ENCODE measurements around the gene SLC44A4.

DNA sequence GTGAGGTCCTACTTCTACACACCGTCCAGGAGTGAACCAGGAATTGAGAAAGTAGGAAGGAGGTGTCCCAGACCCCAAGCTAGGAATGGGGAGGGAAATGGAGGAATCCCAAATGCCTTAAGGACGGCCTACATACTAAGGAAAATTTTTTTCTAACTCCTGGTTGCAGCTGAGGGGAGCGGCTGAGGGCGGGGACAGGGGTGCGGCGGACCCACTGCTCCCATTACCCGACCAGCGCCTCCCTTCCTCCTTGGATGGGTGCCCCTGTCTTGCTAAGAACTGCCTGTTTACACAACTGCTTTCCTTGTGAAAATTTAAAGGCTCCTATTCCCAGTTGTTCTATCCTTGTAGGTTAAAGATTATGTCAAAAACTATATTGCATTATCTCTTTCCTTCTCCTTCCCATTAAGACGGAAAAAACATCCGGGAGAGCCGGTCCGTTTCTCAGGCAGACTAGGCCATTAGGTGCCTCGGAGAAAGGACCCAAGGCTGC, 52.0 kb downstream of the SLC44A4 start:
- TF ChIP-seq SIN3A (IDR thresholded peaks at IDR 0.05; ENCODE audit: borderline replicate concordance, insufficient read depth, low read length) (no peak), POLR2AphosphoS5 (IDR thresholded peaks at IDR 0.05; ENCODE audit: low read depth, low read length) (peak; percentile 25; the same call in 1 of the 2 replicates), TAF1 (IDR thresholded peaks at IDR 0.05; ENCODE audit: borderline replicate concordance, insufficient read depth, low read length) (peak; percentile 55; the same call in 1 of the 2 replicates), FOXP2 (optimal IDR thresholded peaks at IDR 0.05; ENCODE audit: borderline replicate concordance, extremely low read depth, extremely low read length, insufficient read depth) (no peak)
- TF ChIP-seq, protein P1, sequence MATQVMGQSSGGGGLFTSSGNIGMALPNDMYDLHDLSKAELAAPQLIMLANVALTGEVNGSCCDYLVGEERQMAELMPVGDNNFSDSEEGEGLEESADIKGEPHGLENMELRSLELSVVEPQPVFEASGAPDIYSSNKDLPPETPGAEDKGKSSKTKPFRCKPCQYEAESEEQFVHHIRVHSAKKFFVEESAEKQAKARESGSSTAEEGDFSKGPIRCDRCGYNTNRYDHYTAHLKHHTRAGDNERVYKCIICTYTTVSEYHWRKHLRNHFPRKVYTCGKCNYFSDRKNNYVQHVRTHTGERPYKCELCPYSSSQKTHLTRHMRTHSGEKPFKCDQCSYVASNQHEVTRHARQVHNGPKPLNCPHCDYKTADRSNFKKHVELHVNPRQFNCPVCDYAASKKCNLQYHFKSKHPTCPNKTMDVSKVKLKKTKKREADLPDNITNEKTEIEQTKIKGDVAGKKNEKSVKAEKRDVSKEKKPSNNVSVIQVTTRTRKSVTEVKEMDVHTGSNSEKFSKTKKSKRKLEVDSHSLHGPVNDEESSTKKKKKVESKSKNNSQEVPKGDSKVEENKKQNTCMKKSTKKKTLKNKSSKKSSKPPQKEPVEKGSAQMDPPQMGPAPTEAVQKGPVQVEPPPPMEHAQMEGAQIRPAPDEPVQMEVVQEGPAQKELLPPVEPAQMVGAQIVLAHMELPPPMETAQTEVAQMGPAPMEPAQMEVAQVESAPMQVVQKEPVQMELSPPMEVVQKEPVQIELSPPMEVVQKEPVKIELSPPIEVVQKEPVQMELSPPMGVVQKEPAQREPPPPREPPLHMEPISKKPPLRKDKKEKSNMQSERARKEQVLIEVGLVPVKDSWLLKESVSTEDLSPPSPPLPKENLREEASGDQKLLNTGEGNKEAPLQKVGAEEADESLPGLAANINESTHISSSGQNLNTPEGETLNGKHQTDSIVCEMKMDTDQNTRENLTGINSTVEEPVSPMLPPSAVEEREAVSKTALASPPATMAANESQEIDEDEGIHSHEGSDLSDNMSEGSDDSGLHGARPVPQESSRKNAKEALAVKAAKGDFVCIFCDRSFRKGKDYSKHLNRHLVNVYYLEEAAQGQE (IDR thresholded peaks at IDR 0.05; ENCODE audit: insufficient read depth in 1 of 2, low read depth in 2 of 2, low read length in 2 of 2), result no peak

Data from PFSK-1 (cell line).